ENCODE measurements around the gene CCDC154. TPM values are rescaled to one million over a fixed set of nuclear protein-coding genes. Genes with fewer than 3 reads are reported as not detected.
A peak's percentile ranks its signal among the peaks of the same experiment; 100 is the strongest.

The CCDC154 gene
- total RNA-seq, 6 experiments from 2014 or later: 0.25 to 1.7 (median 0.79) TPM; not detected in 1

- H3K27me3 ChIP-seq: no peaks in the 10 kb centered on the region
- intact Hi-C loops (cut with DNase I): no loop called here
- H3K36me3 ChIP-seq: no peaks in the 10 kb centered on the region
- TF ChIP-seq CTCF (IDR thresholded peaks at IDR 0.05) (no peak), POLR2A (IDR thresholded peaks at IDR 0.05) (no peak)
- DNase-seq (peak; percentile 81 to 84 (median 84)), ATAC-seq (peak; percentile 60 to 77 (median 69))
- peaks cover 0 to 5% (median 2%) of the 10 kb centered on the region in 4 donors for H3K4me1 ChIP-seq
- H3K9me3 ChIP-seq: no peaks in the 10 kb centered on the region
- H3K4me3 ChIP-seq: peak within 1 kb of the TSS; percentile 77 to 87 (median 80)
- H3K27ac ChIP-seq: peak within 1 kb of the TSS; percentile 56 to 69 (median 67)
- WGBS (ENCODE audit: insufficient coverage, low coverage, low lambda C conversion rate, missing lambda C conversion rate): 5% methylated on average over 16 of the region's 72 CpGs
These were observed 29.7 kb downstream of the CCDC154 start, which contains the start of gene UNKL for GRCh38 chr16:1414532-1415260. Gene UNKL, minus strand, starts transcription at chr16:1414704. Its CDS starts 13 bp downstream, at chr16:1414691.

DNA sequence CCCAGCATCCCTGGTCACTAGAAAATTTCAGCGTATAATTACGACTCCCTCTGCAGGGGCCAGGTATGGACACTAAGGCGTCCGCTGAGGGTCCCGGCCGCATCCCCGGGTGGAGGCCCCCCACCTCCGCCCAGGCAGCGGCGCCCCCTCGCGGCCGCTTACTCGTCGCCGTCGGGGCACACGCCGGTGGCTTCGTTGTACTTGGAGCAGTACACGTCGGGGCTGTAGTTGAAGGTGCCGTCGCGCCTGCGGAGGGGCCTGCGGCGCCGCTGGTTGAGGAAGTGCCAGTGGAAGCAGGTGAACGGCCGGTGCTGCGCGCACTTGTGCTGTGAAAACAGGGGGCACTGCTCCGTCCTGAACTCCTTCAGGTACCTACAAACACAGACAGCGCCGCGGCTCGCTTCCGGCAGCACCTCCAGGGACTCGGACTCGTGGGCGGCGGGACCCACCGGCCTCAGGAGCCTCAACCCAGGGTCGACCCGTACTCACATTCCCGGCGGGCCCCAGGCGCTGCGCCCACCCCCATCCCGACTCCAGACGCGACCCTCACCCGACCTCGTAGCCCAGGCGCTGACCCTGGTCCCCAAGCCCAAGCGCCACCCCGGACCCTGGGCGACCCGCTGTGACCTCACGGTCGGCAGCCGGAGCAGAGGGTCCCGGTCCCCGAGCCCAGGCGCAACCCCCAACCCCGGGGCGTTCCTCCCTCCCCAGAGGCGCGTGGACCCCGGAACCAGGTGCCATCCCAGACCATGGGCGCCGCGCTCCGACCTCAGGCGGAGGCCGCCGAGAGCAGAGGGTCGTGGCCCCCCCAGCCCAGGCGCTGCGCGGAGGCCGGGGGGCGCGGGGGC, 30.4 kb downstream of the CCDC154 start:
- 0% methylated on average over 1 of the region's 85 CpGs for WGBS (ENCODE audit: insufficient coverage, low coverage, low lambda C conversion rate, missing lambda C conversion rate)
- intact Hi-C loops (cut with DNase I): no loop called here

DNA sequence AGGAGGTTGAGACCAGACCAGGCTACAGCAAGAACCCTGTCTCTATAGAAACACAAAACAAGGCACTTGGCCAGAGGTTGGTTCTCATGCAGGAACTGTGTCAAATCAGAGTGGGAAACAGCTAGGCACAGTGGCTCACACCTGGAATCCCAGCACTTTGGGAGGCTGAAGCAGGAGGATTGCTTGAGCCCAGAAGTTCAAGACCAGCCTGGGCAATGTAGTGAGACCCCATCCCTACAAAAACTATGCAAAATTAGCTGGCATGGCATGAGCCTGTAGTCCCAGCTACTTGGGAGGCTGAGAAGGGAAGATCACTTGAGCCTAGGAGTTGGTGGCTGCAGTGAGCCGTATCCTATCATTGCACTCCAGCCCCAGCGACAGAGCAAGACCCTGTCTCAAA, 31.5 kb downstream of the CCDC154 start:
- peaks cover 0 to 6% (median 0%) of the 10 kb centered on the region in 4 donors for H3K4me1 ChIP-seq
- no peak for DNase-seq
- intact Hi-C loops (cut with DNase I): no loop called here
- H3K4me3 ChIP-seq: no peak overlapping the region
- 100% methylated on average over 1 of the region's 2 CpGs for WGBS (ENCODE audit: insufficient coverage, low coverage, low lambda C conversion rate, missing lambda C conversion rate)
- no peaks in the 10 kb centered on the region for H3K9me3 ChIP-seq
- TF ChIP-seq POLR2A (IDR thresholded peaks at IDR 0.05) (no peak), CTCF (IDR thresholded peaks at IDR 0.05) (no peak)
- no peak for ATAC-seq
- H3K27me3 ChIP-seq: no peaks in the 10 kb centered on the region
- H3K36me3 ChIP-seq: no peaks in the 10 kb centered on the region
- no peak overlapping the region for H3K27ac ChIP-seq

More for the DNA sequence above, 30.4 kb downstream of the CCDC154 start:
- ATAC-seq (peak; percentile 65 to 73 (median 72)), DNase-seq (peak in 2 of 3 donors; percentile 65 to 69)
- no peaks in the 10 kb centered on the region for H3K36me3 ChIP-seq
- no peaks in the 10 kb centered on the region for H3K27me3 ChIP-seq
- no peaks in the 10 kb centered on the region for H3K9me3 ChIP-seq
- TF ChIP-seq POLR2A (IDR thresholded peaks at IDR 0.05) (no peak), CTCF (IDR thresholded peaks at IDR 0.05) (peak; percentile 46 to 65 (median 57))
- no peaks in the 10 kb centered on the region for H3K4me1 ChIP-seq
- peak overlapping the region; percentile 56 to 69 (median 67) for H3K27ac ChIP-seq
- peak overlapping the region; percentile 77 to 87 (median 80) for H3K4me3 ChIP-seq

DNA sequence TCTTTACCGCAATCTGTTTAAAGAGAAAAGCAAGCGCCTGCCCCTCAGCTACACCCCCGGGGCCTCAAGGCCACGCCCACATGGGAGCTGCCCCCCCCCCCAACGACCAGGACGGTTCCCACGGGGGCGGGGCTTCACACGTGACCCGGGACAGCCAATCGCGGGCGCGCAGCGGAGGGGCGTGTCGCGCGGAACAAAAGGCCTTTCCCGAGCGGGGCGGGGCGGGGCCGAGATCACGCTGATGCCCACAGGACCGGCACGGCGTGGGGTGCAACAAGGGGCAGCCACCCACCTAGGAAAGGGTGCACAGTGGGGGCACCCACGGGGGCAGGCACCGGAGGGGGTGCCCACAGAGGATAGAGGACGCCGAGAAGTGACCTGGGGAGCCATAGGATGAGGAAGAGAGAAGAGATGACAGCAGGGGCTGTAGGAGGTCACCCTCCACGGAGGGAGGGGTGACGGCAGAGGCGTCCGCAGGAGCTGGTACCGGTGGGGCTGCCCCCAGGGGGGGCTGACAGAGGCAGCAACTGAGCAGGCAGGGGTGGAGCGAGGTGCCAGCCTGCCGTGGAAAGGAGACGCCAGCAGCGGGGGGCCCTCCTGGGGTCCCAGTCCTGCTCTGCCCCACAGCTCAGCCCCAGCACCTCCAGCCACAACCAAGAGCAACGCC, 36.1 kb downstream of the CCDC154 start:
- ATAC-seq (peak; percentile 88 to 100 (median 98)), DNase-seq (peak; percentile 93 to 94 (median 94))
- H3K27me3 ChIP-seq: no peaks in the 10 kb centered on the region
- H3K27ac ChIP-seq: no peak overlapping the region
- WGBS (ENCODE audit: insufficient coverage, low coverage, low lambda C conversion rate, missing lambda C conversion rate): 10% methylated on average over 13 of the region's 42 CpGs
- H3K9me3 ChIP-seq: no peaks in the 10 kb centered on the region
- H3K4me1 ChIP-seq: peaks cover 0 to 10% (median 0%) of the 10 kb centered on the region in 4 donors
- H3K36me3 ChIP-seq: no peaks in the 10 kb centered on the region
- TF ChIP-seq POLR2A (IDR thresholded peaks at IDR 0.05): no peak
- no peak for TF ChIP-seq CTCF (IDR thresholded peaks at IDR 0.05)
- intact Hi-C loops (cut with DNase I): no loop called here
- peak overlapping the region; percentile 9 to 49 (median 12) for H3K4me3 ChIP-seq

All from right lobe of liver (tissue), 6 donors.